GM12878 (cell line): Measurements from ENCODE around the gene NAP1L5. TPM values are rescaled to one million over a fixed set of nuclear protein-coding genes. Genes with fewer than 3 reads are reported as not detected.

ENCODE experiments used
- ATAC-seq: fragments of 200-7000 bp; cut with Tn5 transposase; 3 replicates; pipeline ENCODE4 v1.9.1; 2020; ENCODE audit warnings: mild to moderate bottlenecking, moderate library complexity
- BruUV-seq: library from RNA; stranded (reverse); fragments of 400-500 nt; replicated peaks from 2 replicates; lab custom pipeline; 2021; lab: Mats Ljungman, UMichigan
- CTCF ChIA-PET: fragments of 300-600 bp; sonication (Branson Sonifier 250); formaldehyde crosslinking; extraction: SDS; loops from one replicate; lab custom pipeline; 2021; ENCODE audit warnings: inconsistent platforms; lab: Yijun Ruan, JAX
- POLR2A ChIA-PET: fragments of 350-600 bp; formaldehyde crosslinking; extraction: SDS; loops from one replicate; lab custom pipeline; 2021; ENCODE audit warnings: inconsistent platforms; lab: Charles Lee
- RAD21 ChIA-PET: fragments of 300-600 bp; sonication (Branson Sonifier 250); formaldehyde crosslinking; loops from one replicate; lab custom pipeline; 2023; ENCODE audit warnings: antibody characterized with exemption; ENCODE audit not compliant: unreplicated experiment; lab: Charles Lee
- SMC1A ChIA-PET: fragments of 300-600 bp; sonication (Branson Sonifier 250); formaldehyde crosslinking; loops from one replicate; lab custom pipeline; 2023; ENCODE audit not compliant: unreplicated experiment, uncharacterized antibody; lab: Charles Lee
- DNase-seq: peaks from one replicate; pipeline ENCODE4 v3.0.0-alpha.2; 2011; ENCODE audit warnings: low read depth, low spot score
- FAIRE-seq: peaks from 3 replicates; lab custom pipeline; 2011; peaks lifted over from hg19 to GRCh38; lab: Jason Lieb, UNC
- H2AFZ ChIP-seq: 2 replicates; pipeline ENCODE4 v1.6.0; 2011; ENCODE audit warnings: low read depth, low read length, control low read depth; ENCODE audit not compliant: control insufficient read depth
- H3K27ac ChIP-seq: 2 replicates; pipeline ENCODE4 v1.5.1; 2011; ENCODE audit warnings: control low read depth; ENCODE audit not compliant: control insufficient read depth, insufficient read depth
- H3K27me3 ChIP-seq, 2 experiments: replicated peaks in 1 of 2; 2 replicates each; pipeline versions ENCODE4 v1.6.0 to v1.6.1; 2011; ENCODE audit warnings: low read length in 1 of 2; ENCODE audit not compliant: control insufficient read depth in 2 of 2, insufficient read depth in 2 of 2
- H3K36me3 ChIP-seq, 2 experiments: 2 replicates each; pipeline ENCODE4 v1.5.1; 2011; ENCODE audit warnings: low read length in 1 of 2; ENCODE audit not compliant: control insufficient read depth in 2 of 2, insufficient read depth in 2 of 2
- H3K4me1 ChIP-seq: 2 replicates; pipeline ENCODE4 v1.6.1; 2011; ENCODE audit warnings: mild to moderate bottlenecking, low read length, moderate library complexity, mixed read lengths; ENCODE audit not compliant: control insufficient read depth, insufficient read depth
- H3K4me2 ChIP-seq: 2 replicates; pipeline ENCODE4 v1.6.0; 2011; ENCODE audit warnings: control low read depth; ENCODE audit not compliant: control insufficient read depth, insufficient read depth
- H3K4me3 ChIP-seq: fragments of 200-600 bp; sonication (generic); 2 replicates; pipeline ENCODE4 v1.5.1; 2016
- H3K79me2 ChIP-seq: 2 replicates; pipeline ENCODE4 v1.6.0; 2011; ENCODE audit warnings: low read length; ENCODE audit not compliant: control insufficient read depth, insufficient read depth
- H3K9ac ChIP-seq: 2 replicates; pipeline ENCODE4 v1.8.0; 2011; ENCODE audit warnings: low read length, control low read depth, mixed read lengths; ENCODE audit not compliant: control insufficient read depth, insufficient read depth
- H3K9me3 ChIP-seq: replicated peaks from 3 replicates; pipeline ENCODE4 v1.5.1; 2011; ENCODE audit warnings: mild to moderate bottlenecking, low read length; ENCODE audit not compliant: control insufficient read depth, insufficient read depth
- H4K20me1 ChIP-seq: 2 replicates; pipeline ENCODE4 v1.6.0; 2011; ENCODE audit not compliant: control insufficient read depth, insufficient read depth
- EED ChIP-seq: sonication (generic); IDR thresholded peaks from 2 replicates; pipeline ENCODE4 v1.6.1; 2016; ENCODE audit warnings: antibody characterized with exemption, low read depth
- FOS ChIP-seq: IDR thresholded peaks from 3 replicates; pipeline ENCODE4 v1.6.1; 2011; ENCODE audit warnings: borderline replicate concordance; ENCODE audit not compliant: insufficient read length; ENCODE audit errors: extremely low read depth
- GABPA ChIP-seq: IDR thresholded peaks from 2 replicates; pipeline ENCODE4 v1.6.1; 2014; ENCODE audit warnings: antibody characterized with exemption, low read depth, mild to moderate bottlenecking, inconsistent platforms
- HCFC1 ChIP-seq: fragments of 150-350 bp; IDR thresholded peaks from 2 replicates; pipeline ENCODE4 v1.6.1; 2014; ENCODE audit warnings: low read length
- HDAC2 ChIP-seq: fragments of 200-600 bp; sonication (generic); IDR thresholded peaks from 2 replicates; pipeline ENCODE4 v1.6.1; 2017
- HDAC6 ChIP-seq: fragments of 200-600 bp; sonication (generic); IDR thresholded peaks from one replicate; pipeline ENCODE4 v1.8.0; 2017; ENCODE audit warnings: antibody characterized with exemption; ENCODE audit not compliant: unreplicated experiment
- KDM1A ChIP-seq: fragments of 200-600 bp; sonication (generic); IDR thresholded peaks from 2 replicates; pipeline ENCODE4 v1.6.1; 2016; ENCODE audit warnings: borderline replicate concordance
- MTA2 ChIP-seq: fragments of 450-650 bp; IDR thresholded peaks from 2 replicates; pipeline ENCODE4 v1.6.1; 2016; ENCODE audit warnings: low read depth, mild to moderate bottlenecking, moderate library complexity
- POLR2A ChIP-seq: IDR thresholded peaks from 2 replicates; pipeline ENCODE4 v1.6.1; 2011; ENCODE audit warnings: low read depth, mild to moderate bottlenecking, low read length
- SUPT20H ChIP-seq: IDR thresholded peaks from 2 replicates; pipeline ENCODE4 v1.6.1; 2011; ENCODE audit warnings: low read depth, mild to moderate bottlenecking, low read length, moderate library complexity, borderline replicate concordance; ENCODE audit not compliant: control insufficient read depth
- TARDBP ChIP-seq: IDR thresholded peaks from 2 replicates; pipeline ENCODE4 v1.6.1; 2016; ENCODE audit warnings: borderline replicate concordance
- YBX1 ChIP-seq: fragments of 450-650 bp; IDR thresholded peaks from 2 replicates; pipeline ENCODE4 v1.6.1; 2016; ENCODE audit warnings: antibody characterized with exemption
- ZNF622 ChIP-seq: fragments of 450-650 bp; IDR thresholded peaks from 2 replicates; pipeline ENCODE4 v1.6.1; 2017; ENCODE audit warnings: mild to moderate bottlenecking, inconsistent platforms
- WGBS: methylation state at CpG from one replicate; pipeline ENCODE4 v1.1.6; 2016; ENCODE audit warnings: low lambda C conversion rate; ENCODE audit not compliant: insufficient replicate concordance, insufficient coverage; ENCODE audit errors: missing lambda C conversion rate; 5-methylcytosine and 5-hydroxymethylcytosine counted together
- in situ Hi-C: fragments of 300-500 bp; cut with MboI; formaldehyde crosslinking; loops from 9 replicates; pipeline ENCODE4 v1.14.3; 2018; ENCODE audit warnings: mixed read lengths
- intact Hi-C: fragments of 100-400 bp; cut with micrococcal nuclease; formaldehyde crosslinking; loops from one replicate; pipeline ENCODE4 v1.14.2; 2022; ENCODE audit not compliant: unreplicated experiment
- polyA plus RNA-seq, 11 experiments: library from polyadenylated mRNA; depleted of rRNA in 4 of 11; unstranded in 6 of 11; stranded (reverse) in 5 of 11; fragments of >200 nt; fragmentation: Nextera tagmentation in 4 of 11; fragmentation: Illumina TruSeq in 1 of 11; extraction: Ambion mirVana in 4 of 11; extraction: Trizol in 1 of 11; gene quantifications; 1 replicate in 1 of 11; 2 replicates in 10 of 11; pipeline versions ENCODE4 v1.2.1 to v1.2.3, GENCODE V29; 2011 to 2016; ENCODE audit warnings: inconsistent platforms in 2 of 11, missing spikeins in 2 of 11, low read depth in 1 of 11
- total RNA-seq, 4 experiments: library from RNA; depleted of rRNA in 3 of 4; stranded (reverse); fragments of >200 nt in 3 of 4; fragmentation: Illumina TruSeq in 1 of 4; extraction: Trizol in 1 of 4; gene quantifications; 2 replicates each; pipeline versions ENCODE4 v1.2.1 to v1.2.3, GENCODE V29; 2013 to 2021
- TF ChIP-seq, protein P1 (sequence below): IDR thresholded peaks from 2 replicates; pipeline ENCODE4 v1.6.1; 2012; ENCODE audit warnings: improper control_type of control experiment, low read depth, low read length; ENCODE audit not compliant: insufficient replicate concordance
- TF ChIP-seq, protein P2 (sequence below): IDR thresholded peaks from 2 replicates; pipeline ENCODE4 v1.6.1; 2011; ENCODE audit warnings: low read depth, low read length, improper control_type of control experiment, borderline replicate concordance
- TF ChIP-seq, protein P3 (sequence below): fragments of 450-650 bp; formaldehyde crosslinking; IDR thresholded peaks from 2 replicates; pipeline ENCODE4 v1.4.0; 2022; ENCODE audit warnings: mild to moderate bottlenecking, moderate library complexity

NAP1L5 gene
- total and polyA plus RNA-seq, 10 of the 15 experiments (the other 5 are each of a cell fraction or from before 2014, with no cell fraction given), result 2.1 to 5.3 (median 3.7) TPM

DNA sequence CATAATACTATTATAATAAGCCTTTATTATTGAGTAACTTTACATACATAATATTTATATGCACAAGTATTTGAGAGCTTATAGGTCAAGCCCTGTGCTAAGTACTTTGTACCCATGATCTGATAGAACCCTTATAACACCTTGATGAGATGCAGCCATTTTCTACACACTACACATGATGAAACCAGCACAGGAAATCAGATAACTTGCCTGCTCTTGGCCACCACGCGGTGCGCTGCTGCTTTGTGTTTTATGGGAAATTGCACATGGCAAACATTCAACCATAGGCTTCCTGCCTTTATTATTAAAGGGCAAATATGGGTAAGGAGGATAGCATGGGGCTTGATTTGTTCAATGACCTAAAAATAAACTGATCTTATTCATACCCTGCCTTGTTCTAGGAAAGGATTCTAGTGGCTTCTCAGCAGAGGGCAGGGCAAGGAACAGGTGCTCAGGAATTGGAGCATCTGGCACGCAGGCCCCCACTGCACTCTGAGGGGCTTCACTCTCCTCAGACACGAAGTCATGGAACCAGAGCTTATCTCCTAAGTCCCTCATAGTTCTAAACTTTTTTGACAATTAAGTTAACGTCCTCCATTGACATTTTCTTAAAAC is 31.6 kb upstream of the NAP1L5 start (continued):
- TF ChIP-seq, protein P1, sequence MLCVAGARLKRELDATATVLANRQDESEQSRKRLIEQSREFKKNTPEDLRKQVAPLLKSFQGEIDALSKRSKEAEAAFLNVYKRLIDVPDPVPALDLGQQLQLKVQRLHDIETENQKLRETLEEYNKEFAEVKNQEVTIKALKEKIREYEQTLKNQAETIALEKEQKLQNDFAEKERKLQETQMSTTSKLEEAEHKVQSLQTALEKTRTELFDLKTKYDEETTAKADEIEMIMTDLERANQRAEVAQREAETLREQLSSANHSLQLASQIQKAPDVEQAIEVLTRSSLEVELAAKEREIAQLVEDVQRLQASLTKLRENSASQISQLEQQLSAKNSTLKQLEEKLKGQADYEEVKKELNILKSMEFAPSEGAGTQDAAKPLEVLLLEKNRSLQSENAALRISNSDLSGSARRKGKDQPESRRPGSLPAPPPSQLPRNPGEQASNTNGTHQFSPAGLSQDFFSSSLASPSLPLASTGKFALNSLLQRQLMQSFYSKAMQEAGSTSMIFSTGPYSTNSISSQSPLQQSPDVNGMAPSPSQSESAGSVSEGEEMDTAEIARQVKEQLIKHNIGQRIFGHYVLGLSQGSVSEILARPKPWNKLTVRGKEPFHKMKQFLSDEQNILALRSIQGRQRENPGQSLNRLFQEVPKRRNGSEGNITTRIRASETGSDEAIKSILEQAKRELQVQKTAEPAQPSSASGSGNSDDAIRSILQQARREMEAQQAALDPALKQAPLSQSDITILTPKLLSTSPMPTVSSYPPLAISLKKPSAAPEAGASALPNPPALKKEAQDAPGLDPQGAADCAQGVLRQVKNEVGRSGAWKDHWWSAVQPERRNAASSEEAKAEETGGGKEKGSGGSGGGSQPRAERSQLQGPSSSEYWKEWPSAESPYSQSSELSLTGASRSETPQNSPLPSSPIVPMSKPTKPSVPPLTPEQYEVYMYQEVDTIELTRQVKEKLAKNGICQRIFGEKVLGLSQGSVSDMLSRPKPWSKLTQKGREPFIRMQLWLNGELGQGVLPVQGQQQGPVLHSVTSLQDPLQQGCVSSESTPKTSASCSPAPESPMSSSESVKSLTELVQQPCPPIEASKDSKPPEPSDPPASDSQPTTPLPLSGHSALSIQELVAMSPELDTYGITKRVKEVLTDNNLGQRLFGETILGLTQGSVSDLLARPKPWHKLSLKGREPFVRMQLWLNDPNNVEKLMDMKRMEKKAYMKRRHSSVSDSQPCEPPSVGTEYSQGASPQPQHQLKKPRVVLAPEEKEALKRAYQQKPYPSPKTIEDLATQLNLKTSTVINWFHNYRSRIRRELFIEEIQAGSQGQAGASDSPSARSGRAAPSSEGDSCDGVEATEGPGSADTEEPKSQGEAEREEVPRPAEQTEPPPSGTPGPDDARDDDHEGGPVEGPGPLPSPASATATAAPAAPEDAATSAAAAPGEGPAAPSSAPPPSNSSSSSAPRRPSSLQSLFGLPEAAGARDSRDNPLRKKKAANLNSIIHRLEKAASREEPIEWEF, result no peak
- TF ChIP-seq KDM1A (no peak), HCFC1 (no peak), HDAC6 (no peak), POLR2A (no peak)

DNA sequence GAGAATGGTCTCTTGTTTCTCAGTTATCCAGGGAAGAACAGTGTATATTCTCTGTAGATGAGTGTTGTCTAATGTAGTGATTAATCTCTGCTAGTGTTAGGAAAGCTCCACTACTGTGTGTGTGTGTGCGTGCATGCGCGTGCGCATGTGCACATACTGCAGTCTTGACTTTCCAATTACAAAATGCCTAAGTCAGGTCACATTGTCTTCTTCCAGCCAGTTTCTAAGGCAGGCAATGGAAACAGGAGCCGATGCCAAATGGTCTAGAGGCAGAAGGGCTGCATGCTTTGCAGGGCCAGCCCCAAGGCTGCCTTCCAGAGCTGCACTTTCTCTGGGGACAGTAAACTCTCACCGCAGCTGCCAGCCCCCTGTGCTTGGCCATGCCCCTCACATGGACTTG is 30.5 kb upstream of the NAP1L5 start:
- ChIA-PET RAD21 (interaction anchor here (0.7 kb wide), 1 partner anchor 90 kb away, joined by 7 read pairs; no protein-coding TSS in a partner anchor), CTCF (no interaction called here), POLR2A (no interaction called here), SMC1A (no interaction called here)
- no peaks in the 10 kb centered on the region for H3K36me3 ChIP-seq
- H4K20me1 ChIP-seq, result no peaks in the 10 kb centered on the region
- WGBS, result 84% methylated on average over 6 of the region's 6 CpGs
- FAIRE-seq, result no peak
- H2AFZ ChIP-seq, result no peak overlapping the region
- ATAC-seq, result no peak
- H3K79me2 ChIP-seq, result no peaks in the 10 kb centered on the region
- no TSS peak for BruUV-seq
- no peak overlapping the region for H3K9ac ChIP-seq
- no peak overlapping the region for H3K4me3 ChIP-seq
- in situ Hi-C loops (no loop called here), intact Hi-C loops (no loop called here)
- no peaks in the 10 kb centered on the region for H3K27me3 ChIP-seq
- H3K4me1 ChIP-seq, result no peaks in the 10 kb centered on the region
- no peak overlapping the region for H3K27ac ChIP-seq
- H3K9me3 ChIP-seq, result no peaks in the 10 kb centered on the region
- H3K4me2 ChIP-seq, result no peak overlapping the region
- DNase-seq, result no peak
- TF ChIP-seq SUPT20H, result no peak
- no peak for TF ChIP-seq ZNF622
- no peak for TF ChIP-seq YBX1
- no peak for TF ChIP-seq HDAC2
- TF ChIP-seq MTA2, result no peak
- no peak for TF ChIP-seq EED
- TF ChIP-seq, protein P2, sequence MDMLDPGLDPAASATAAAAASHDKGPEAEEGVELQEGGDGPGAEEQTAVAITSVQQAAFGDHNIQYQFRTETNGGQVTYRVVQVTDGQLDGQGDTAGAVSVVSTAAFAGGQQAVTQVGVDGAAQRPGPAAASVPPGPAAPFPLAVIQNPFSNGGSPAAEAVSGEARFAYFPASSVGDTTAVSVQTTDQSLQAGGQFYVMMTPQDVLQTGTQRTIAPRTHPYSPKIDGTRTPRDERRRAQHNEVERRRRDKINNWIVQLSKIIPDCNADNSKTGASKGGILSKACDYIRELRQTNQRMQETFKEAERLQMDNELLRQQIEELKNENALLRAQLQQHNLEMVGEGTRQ, result no peak
- no peak for TF ChIP-seq TARDBP
- no peak for TF ChIP-seq FOS
- TF ChIP-seq, protein P3, sequence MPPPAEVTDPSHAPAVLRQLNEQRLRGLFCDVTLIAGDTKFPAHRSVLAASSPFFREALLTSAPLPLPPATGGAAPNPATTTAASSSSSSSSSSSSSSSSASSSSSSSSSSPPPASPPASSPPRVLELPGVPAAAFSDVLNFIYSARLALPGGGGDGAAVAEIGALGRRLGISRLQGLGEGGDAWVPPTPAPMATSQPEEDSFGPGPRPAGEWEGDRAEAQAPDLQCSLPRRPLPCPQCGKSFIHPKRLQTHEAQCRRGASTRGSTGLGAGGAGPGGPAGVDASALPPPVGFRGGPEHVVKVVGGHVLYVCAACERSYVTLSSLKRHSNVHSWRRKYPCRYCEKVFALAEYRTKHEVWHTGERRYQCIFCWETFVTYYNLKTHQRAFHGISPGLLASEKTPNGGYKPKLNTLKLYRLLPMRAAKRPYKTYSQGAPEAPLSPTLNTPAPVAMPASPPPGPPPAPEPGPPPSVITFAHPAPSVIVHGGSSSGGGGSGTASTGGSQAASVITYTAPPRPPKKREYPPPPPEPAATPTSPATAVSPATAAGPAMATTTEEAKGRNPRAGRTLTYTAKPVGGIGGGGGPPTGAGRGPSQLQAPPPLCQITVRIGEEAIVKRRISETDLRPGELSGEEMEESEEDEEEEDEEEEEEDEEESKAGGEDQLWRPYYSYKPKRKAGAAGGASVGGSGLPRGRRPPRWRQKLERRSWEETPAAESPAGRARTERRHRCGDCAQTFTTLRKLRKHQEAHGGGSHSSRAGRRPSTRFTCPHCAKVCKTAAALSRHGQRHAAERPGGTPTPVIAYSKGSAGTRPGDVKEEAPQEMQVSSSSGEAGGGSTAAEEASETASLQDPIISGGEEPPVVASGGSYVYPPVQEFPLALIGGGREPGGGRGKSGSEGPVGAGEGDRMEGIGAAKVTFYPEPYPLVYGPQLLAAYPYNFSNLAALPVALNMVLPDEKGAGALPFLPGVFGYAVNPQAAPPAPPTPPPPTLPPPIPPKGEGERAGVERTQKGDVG, result no peak
- no peak for TF ChIP-seq GABPA
